HCT116 (cell line): ENCODE measurements around the gene FNDC5. TPM values are rescaled to one million over a fixed set of nuclear protein-coding genes. Genes with fewer than 3 reads are reported as not detected.

ENCODE experiments used
- ATAC-seq: fragments of 200-7000 bp; cut with Tn5 transposase; 2 replicates; pipeline ENCODE4 v1.9.1; 2020; ENCODE audit warnings: mild to moderate bottlenecking, moderate library complexity
- BruUV-seq: library from RNA; stranded (reverse); fragments of 400-500 nt; replicated peaks from 2 replicates; lab custom pipeline; 2021; lab: Mats Ljungman, UMichigan
- CTCF ChIA-PET: fragments of 300-600 bp; sonication (Branson Sonifier 250); formaldehyde crosslinking; loops from one replicate; lab custom pipeline; 2021; ENCODE audit warnings: antibody characterized with exemption; lab: Charles Lee
- POLR2A ChIA-PET: fragments of 300-600, 350-600 bp; sonication (Branson Sonifier 250); formaldehyde crosslinking; loops from one replicate; lab custom pipeline; 2021; ENCODE audit warnings: antibody characterized with exemption; lab: Charles Lee
- RAD21 ChIA-PET, 2 experiments: fragments of 300-600 bp; sonication (Branson Sonifier 250); formaldehyde crosslinking; loops; one replicate each; lab custom pipeline; 2023; ENCODE audit warnings: low total read pairs in 2 of 2; ENCODE audit not compliant: uncharacterized antibody in 2 of 2, unreplicated experiment in 2 of 2, low non-redundant PET in 1 of 2; lab: Charles Lee
- DNase-seq: peaks from one replicate; pipeline ENCODE4 v3.0.0-alpha.2; 2010; ENCODE audit warnings: low read depth, low spot score
- H2AFZ ChIP-seq: fragments of 200-600 bp; shearing (Covaris generic), sonication (generic); 2 replicates; pipeline ENCODE4 v1.6.1; 2017; ENCODE audit warnings: low read depth, mixed run types, mixed read lengths, antibody characterized with exemption, low read length; ENCODE audit not compliant: poor library complexity, severe bottlenecking
- H3K27ac ChIP-seq: 2 replicates; pipeline ENCODE4 v1.5.1; 2012; ENCODE audit warnings: low read depth, low read length
- H3K27me3 ChIP-seq: fragments of 200-600 bp; sonication (generic); 2 replicates; pipeline ENCODE4 v1.6.1; 2016; ENCODE audit warnings: mixed run types, low read length, mixed read lengths; ENCODE audit not compliant: insufficient read depth
- H3K36me3 ChIP-seq, 2 experiments: fragments of 200-500 bp in 1 of 2; fragments of 200-600 bp in 1 of 2; sonication (Bioruptor generic) in 1 of 2; sonication (generic) in 1 of 2; 2 replicates each; pipeline versions ENCODE4 v1.5.1 to v1.6.1; 2014 to 2016; ENCODE audit warnings: low read length in 2 of 2, inconsistent platforms in 1 of 2, mixed read lengths in 1 of 2, mixed run types in 1 of 2; ENCODE audit not compliant: insufficient read depth in 2 of 2, control insufficient read depth in 1 of 2
- H3K4me1 ChIP-seq, 2 experiments: fragments of 200-600 bp in 1 of 2; sonication (generic) in 1 of 2; 2 replicates each; pipeline versions ENCODE4 v1.5.1 to v1.6.1; 2012 to 2017; ENCODE audit warnings: low read length in 2 of 2, inconsistent platforms in 1 of 2, mild to moderate bottlenecking in 1 of 2, mixed read lengths in 1 of 2, mixed run types in 1 of 2, moderate library complexity in 1 of 2; ENCODE audit not compliant: insufficient read depth in 2 of 2, control insufficient read depth in 1 of 2
- H3K4me2 ChIP-seq: fragments of 200-600 bp; sonication (generic); 2 replicates; pipeline ENCODE4 v1.6.1; 2017; ENCODE audit warnings: mixed run types, low read length, mixed read lengths
- H3K4me3 ChIP-seq, 2 experiments: fragments of 200-600 bp in 1 of 2; sonication (generic) in 1 of 2; replicated peaks in 1 of 2; 2 replicates each; pipeline ENCODE4 v1.5.1; 2011 to 2016; ENCODE audit warnings: low read length in 2 of 2, control low read depth in 1 of 2, low read depth in 1 of 2, mild to moderate bottlenecking in 1 of 2, mixed read lengths in 1 of 2, mixed run types in 1 of 2
- H3K79me2 ChIP-seq: fragments of 200-600 bp; sonication (generic); 2 replicates; pipeline ENCODE4 v1.6.1; 2017; ENCODE audit warnings: mild to moderate bottlenecking, mixed run types, low read length, moderate library complexity, mixed read lengths; ENCODE audit not compliant: insufficient read depth
- H3K9ac ChIP-seq: fragments of 200-600 bp; sonication (generic); 2 replicates; pipeline ENCODE4 v1.6.1; 2016; ENCODE audit warnings: low read length, mixed read lengths
- H3K9me2 ChIP-seq: fragments of 200-600 bp; sonication (generic), shearing (Covaris generic); 2 replicates; pipeline ENCODE4 v1.6.1; 2017; ENCODE audit warnings: mixed run types, mild to moderate bottlenecking, moderate library complexity; ENCODE audit not compliant: insufficient read depth
- H3K9me3 ChIP-seq, 2 experiments: fragments of 200-500 bp in 1 of 2; fragments of 200-600 bp in 1 of 2; sonication (Bioruptor generic) in 1 of 2; sonication (generic) in 1 of 2; 2 replicates each; pipeline ENCODE4 v1.6.1; 2014 to 2017; ENCODE audit warnings: low read length in 2 of 2, mixed read lengths in 2 of 2, inconsistent platforms in 1 of 2, low read depth in 1 of 2, mild to moderate bottlenecking in 1 of 2, mixed run types in 1 of 2, moderate library complexity in 1 of 2; ENCODE audit not compliant: control insufficient read depth in 1 of 2, insufficient read depth in 1 of 2
- H4K20me1 ChIP-seq: fragments of 200-600 bp; sonication (generic), shearing (Covaris generic); 2 replicates; pipeline ENCODE4 v1.6.1; 2017; ENCODE audit warnings: mixed run types, mild to moderate bottlenecking, moderate library complexity; ENCODE audit not compliant: insufficient read depth
- CBX3 ChIP-seq: IDR thresholded peaks from 2 replicates; pipeline ENCODE4 v1.6.1; 2012; ENCODE audit warnings: low read depth
- CEBPB ChIP-seq: IDR thresholded peaks from 2 replicates; pipeline ENCODE4 v1.6.1; 2012; ENCODE audit warnings: low read depth
- EGR1 ChIP-seq: IDR thresholded peaks from 2 replicates; pipeline ENCODE4 v1.6.1; 2012; ENCODE audit warnings: low read depth
- ELF1 ChIP-seq: IDR thresholded peaks from 2 replicates; pipeline ENCODE4 v1.6.1; 2012; ENCODE audit warnings: low read depth, borderline replicate concordance
- EZH2 ChIP-seq: fragments of 200-600 bp; sonication (generic); IDR thresholded peaks from 2 replicates; pipeline ENCODE4 v1.6.1; 2017; ENCODE audit warnings: antibody characterized with exemption, mixed run types
- EZH2phosphoT487 ChIP-seq: fragments of 200-600 bp; IDR thresholded peaks from 2 replicates; pipeline ENCODE4 v1.6.1; 2018; ENCODE audit warnings: antibody characterized with exemption, borderline replicate concordance
- FOSL1 ChIP-seq: IDR thresholded peaks from 2 replicates; pipeline ENCODE4 v1.6.1; 2012; ENCODE audit warnings: low read depth
- JUND ChIP-seq: IDR thresholded peaks from 2 replicates; pipeline ENCODE4 v1.6.1; 2012
- POLR2A ChIP-seq: IDR thresholded peaks from 2 replicates; pipeline ENCODE4 v1.7.0; 2011; ENCODE audit warnings: borderline replicate concordance; ENCODE audit not compliant: insufficient read depth, insufficient read length; ENCODE audit errors: extremely low read depth
- POLR2AphosphoS5 ChIP-seq: IDR thresholded peaks from 2 replicates; pipeline ENCODE4 v1.6.1; 2011; ENCODE audit warnings: mild to moderate bottlenecking, low read depth, low read length, moderate library complexity
- RAD21 ChIP-seq: IDR thresholded peaks from 2 replicates; pipeline ENCODE4 v1.6.1; 2012; ENCODE audit warnings: low read depth, mild to moderate bottlenecking
- SIN3A ChIP-seq: IDR thresholded peaks from 2 replicates; pipeline ENCODE4 v1.6.1; 2012; ENCODE audit warnings: low read depth
- SP1 ChIP-seq: IDR thresholded peaks from 2 replicates; pipeline ENCODE4 v1.6.1; 2012; ENCODE audit warnings: low read depth
- SRF ChIP-seq: IDR thresholded peaks from 2 replicates; pipeline ENCODE4 v1.6.1; 2012; ENCODE audit warnings: low read depth
- TCF7L2 ChIP-seq: IDR thresholded peaks from 2 replicates; pipeline ENCODE4 v1.7.0; 2011; ENCODE audit warnings: borderline replicate concordance, inconsistent platforms; ENCODE audit not compliant: insufficient read depth, insufficient read length; ENCODE audit errors: extremely low read depth
- ZFX ChIP-seq: fragments of 450-650 bp; IDR thresholded peaks from 2 replicates; pipeline ENCODE4 v1.6.1; 2017
- ZNF274 ChIP-seq: fragments of 200-500 bp; sonication (Bioruptor generic); IDR thresholded peaks from 2 replicates; pipeline ENCODE4 v1.6.1; 2014; ENCODE audit warnings: mild to moderate bottlenecking, low read depth, low read length, inconsistent platforms
- intact Hi-C: fragments of 100-400 bp; cut with micrococcal nuclease; formaldehyde crosslinking; loops from 2 replicates; pipeline ENCODE4 v1.10.0; 2022
- total RNA-seq: library from RNA; stranded (reverse); gene quantifications from one replicate; pipeline ENCODE4 v1.2.1, GENCODE V29; 2021; ENCODE audit not compliant: unreplicated experiment
- TF ChIP-seq, protein P1 (sequence below): IDR thresholded peaks from 2 replicates; pipeline ENCODE4 v1.6.1; 2011; ENCODE audit warnings: mild to moderate bottlenecking, low read length, moderate library complexity; ENCODE audit not compliant: insufficient replicate concordance; ENCODE audit errors: extremely low read depth
- TF ChIP-seq, protein P2 (sequence below): IDR thresholded peaks from 2 replicates; pipeline ENCODE4 v1.6.1; 2012

FNDC5 gene
- total RNA-seq, 1 experiment from 2014 or later: not detected

DNA sequence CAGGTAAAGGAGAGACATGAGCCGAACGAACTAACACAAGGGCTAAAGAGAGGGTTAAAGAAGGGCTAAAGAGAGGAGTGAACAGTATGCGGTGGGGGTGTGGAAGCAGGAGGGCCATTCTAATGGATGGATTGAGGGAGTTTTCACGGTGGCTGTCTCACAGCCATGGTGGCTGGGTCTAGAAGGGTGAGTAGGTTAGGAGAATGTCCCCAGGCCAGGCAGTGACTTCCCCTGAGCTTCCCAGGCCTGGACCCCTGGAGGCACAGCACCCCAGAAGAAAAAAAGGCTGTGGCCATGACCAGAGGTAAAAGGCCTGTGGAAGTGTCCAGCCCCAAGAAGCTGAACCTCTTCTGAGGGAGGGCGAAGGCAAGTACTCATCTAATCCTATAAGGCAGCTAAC lies 3.6 kb downstream of the FNDC5 start:
- DNase-seq (no peak), ATAC-seq (no peak)
- Histone ChIP-seq H3K27me3 (no peaks in the 10 kb centered on the region), H3K36me3 (no peaks in the 10 kb centered on the region), H3K9ac (no peak overlapping the region), H3K4me3 (no peak overlapping the region), H2AFZ (no peak overlapping the region), H3K4me2 (no peak overlapping the region), H4K20me1 (no peaks in the 10 kb centered on the region), H3K27ac (no peak overlapping the region), H3K79me2 (no peaks in the 10 kb centered on the region), H3K9me2 (no peaks in the 10 kb centered on the region), H3K9me3 (no peaks in the 10 kb centered on the region), H3K4me1 (no peaks in the 10 kb centered on the region)
- ChIA-PET RAD21 (no interaction called here), POLR2A (no interaction called here), CTCF (interaction anchor here (0.7 to 1.3 kb wide), 2 partner anchors 9 to 219 kb away, joined by 3 to 4 read pairs; no protein-coding TSS in a partner anchor)
- TF ChIP-seq ZNF274 (no peak), CEBPB (no peak), EGR1 (no peak), ZFX (no peak), FOSL1 (no peak), CBX3 (no peak), JUND (no peak), POLR2A (no peak), EZH2 (no peak), SRF (no peak), EZH2phosphoT487 (no peak), SIN3A (no peak), ELF1 (no peak), RAD21 (no peak), SP1 (no peak), TCF7L2 (no peak), POLR2AphosphoS5 (no peak)
- TF ChIP-seq, protein P1, sequence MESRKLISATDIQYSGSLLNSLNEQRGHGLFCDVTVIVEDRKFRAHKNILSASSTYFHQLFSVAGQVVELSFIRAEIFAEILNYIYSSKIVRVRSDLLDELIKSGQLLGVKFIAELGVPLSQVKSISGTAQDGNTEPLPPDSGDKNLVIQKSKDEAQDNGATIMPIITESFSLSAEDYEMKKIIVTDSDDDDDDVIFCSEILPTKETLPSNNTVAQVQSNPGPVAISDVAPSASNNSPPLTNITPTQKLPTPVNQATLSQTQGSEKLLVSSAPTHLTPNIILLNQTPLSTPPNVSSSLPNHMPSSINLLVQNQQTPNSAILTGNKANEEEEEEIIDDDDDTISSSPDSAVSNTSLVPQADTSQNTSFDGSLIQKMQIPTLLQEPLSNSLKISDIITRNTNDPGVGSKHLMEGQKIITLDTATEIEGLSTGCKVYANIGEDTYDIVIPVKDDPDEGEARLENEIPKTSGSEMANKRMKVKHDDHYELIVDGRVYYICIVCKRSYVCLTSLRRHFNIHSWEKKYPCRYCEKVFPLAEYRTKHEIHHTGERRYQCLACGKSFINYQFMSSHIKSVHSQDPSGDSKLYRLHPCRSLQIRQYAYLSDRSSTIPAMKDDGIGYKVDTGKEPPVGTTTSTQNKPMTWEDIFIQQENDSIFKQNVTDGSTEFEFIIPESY: no peak
- TF ChIP-seq, protein P2, sequence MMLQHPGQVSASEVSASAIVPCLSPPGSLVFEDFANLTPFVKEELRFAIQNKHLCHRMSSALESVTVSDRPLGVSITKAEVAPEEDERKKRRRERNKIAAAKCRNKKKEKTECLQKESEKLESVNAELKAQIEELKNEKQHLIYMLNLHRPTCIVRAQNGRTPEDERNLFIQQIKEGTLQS: no peak
- BruUV-seq: no TSS peak
- intact Hi-C loops: no loop called here
